Progenitor cell of endocrine pancreas (in vitro differentiated cells): ENCODE results near the gene USP2. TPM values are rescaled to one million over a fixed set of nuclear protein-coding genes. Genes with fewer than 3 reads are reported as not detected.
A peak's percentile ranks its signal among the peaks of the same experiment; 100 is the strongest.

Source experiments
- DNase-seq: peaks from one replicate; pipeline ENCODE4 v3.0.0; 2021; ENCODE audit warnings: low spot score; ENCODE audit not compliant: unreplicated experiment
- H3K27ac Mint-ChIP-seq: 2 replicates; pipeline ENCODE4 v1.8.0; 2021; ENCODE audit warnings: mild to moderate bottlenecking, moderate library complexity, mixed read lengths
- H3K27me3 Mint-ChIP-seq: 2 replicates; pipeline ENCODE4 v1.8.0; 2021; ENCODE audit warnings: mixed read lengths
- H3K36me3 Mint-ChIP-seq: 2 replicates; pipeline ENCODE4 v1.8.0; 2022; ENCODE audit warnings: mixed read lengths; ENCODE audit not compliant: insufficient read depth
- H3K4me1 Mint-ChIP-seq: 2 replicates; pipeline ENCODE4 v1.8.0; 2021; ENCODE audit warnings: low read depth, mixed read lengths
- H3K4me3 Mint-ChIP-seq: 2 replicates; pipeline ENCODE4 v1.8.0; 2021; ENCODE audit warnings: low read depth, mild to moderate bottlenecking, moderate library complexity, mixed read lengths
- H3K9me3 Mint-ChIP-seq: 2 replicates; pipeline ENCODE4 v1.8.0; 2021; ENCODE audit warnings: low read depth, mixed read lengths
- total RNA-seq: library from RNA; stranded (reverse); gene quantifications from 2 replicates; pipeline ENCODE4 v1.2.1, GENCODE V29; 2021
- TF ChIP-seq, protein P1 (sequence below): fragments of 200-600 bp; sonication (generic); IDR thresholded peaks from one replicate; pipeline ENCODE4 v1.5.0; 2021; ENCODE audit warnings: antibody characterized with exemption, mild to moderate bottlenecking; ENCODE audit not compliant: unreplicated experiment

The USP2 gene
- total RNA-seq, 1 donor from 2014 or later: 5.1 TPM

DNA sequence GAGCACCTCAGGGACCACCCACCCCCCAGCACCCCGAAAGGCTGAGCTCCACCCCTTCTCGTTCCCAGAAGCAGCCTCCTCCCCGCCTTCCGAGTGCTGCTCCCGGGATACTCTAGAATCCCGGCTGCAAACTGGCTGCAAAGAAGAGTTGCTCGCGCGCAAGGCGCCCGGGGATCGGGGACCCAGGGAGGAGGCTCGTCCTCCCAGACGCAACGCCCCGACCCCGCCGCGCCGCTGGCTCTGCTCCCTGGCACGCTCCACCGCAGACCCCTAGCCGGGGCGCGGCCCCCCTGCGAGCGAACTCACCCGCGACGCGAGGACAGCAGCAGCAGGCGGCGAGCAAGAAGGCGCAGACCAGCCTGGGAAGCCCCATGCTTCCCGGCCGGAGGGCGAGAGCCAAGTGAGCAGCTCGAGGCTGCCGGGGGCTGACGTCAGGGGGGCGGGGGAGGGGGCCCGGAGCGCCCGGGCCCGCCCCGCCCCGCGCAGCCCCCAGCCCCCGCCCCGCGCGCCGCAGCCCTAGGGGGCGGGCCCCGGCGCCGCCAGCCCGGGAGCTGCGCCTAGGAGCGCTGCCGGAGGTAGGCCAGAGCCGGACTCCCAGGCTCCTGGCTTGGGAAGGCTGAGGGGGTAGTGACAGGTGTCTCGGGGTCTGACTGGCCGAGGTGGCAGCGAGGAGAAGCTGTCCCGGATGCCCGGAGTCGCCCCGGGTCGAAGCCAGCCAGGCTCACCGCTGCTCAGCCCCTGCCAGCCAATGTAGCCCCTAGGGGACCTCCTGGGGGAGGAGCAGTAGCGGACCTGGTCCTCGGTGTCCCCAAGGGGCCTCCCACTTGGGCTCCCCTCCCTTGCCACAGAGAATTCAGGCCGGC lies 64.5 kb downstream of the USP2 start, which contains the start of gene MCAM:
TSS of gene MCAM (minus strand) at position 402 of the 863 bp plus-strand sequence. CDS start at position 373, 29 bp downstream.
- H3K27me3 Mint-ChIP-seq: peaks cover 46% of the 10 kb centered on the region
- H3K27ac Mint-ChIP-seq: no peak within 1 kb of the TSS
- no peaks in the 10 kb centered on the region for H3K9me3 Mint-ChIP-seq
- TF ChIP-seq, protein P1, sequence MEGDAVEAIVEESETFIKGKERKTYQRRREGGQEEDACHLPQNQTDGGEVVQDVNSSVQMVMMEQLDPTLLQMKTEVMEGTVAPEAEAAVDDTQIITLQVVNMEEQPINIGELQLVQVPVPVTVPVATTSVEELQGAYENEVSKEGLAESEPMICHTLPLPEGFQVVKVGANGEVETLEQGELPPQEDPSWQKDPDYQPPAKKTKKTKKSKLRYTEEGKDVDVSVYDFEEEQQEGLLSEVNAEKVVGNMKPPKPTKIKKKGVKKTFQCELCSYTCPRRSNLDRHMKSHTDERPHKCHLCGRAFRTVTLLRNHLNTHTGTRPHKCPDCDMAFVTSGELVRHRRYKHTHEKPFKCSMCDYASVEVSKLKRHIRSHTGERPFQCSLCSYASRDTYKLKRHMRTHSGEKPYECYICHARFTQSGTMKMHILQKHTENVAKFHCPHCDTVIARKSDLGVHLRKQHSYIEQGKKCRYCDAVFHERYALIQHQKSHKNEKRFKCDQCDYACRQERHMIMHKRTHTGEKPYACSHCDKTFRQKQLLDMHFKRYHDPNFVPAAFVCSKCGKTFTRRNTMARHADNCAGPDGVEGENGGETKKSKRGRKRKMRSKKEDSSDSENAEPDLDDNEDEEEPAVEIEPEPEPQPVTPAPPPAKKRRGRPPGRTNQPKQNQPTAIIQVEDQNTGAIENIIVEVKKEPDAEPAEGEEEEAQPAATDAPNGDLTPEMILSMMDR: no peak
- H3K4me1 Mint-ChIP-seq: peaks cover 20% of the 10 kb centered on the region
- H3K4me3 Mint-ChIP-seq: peak within 1 kb of the TSS; percentile 61
- H3K36me3 Mint-ChIP-seq: peaks cover 1% of the 10 kb centered on the region
- DNase-seq: no peak

GRCh38 chr11:119316016-119316728 lies 65.3 kb downstream of the USP2 start:
- TF ChIP-seq, protein P1: no peak
- no peaks in the 10 kb centered on the region for H3K9me3 Mint-ChIP-seq
- peaks cover 20% of the 10 kb centered on the region for H3K4me1 Mint-ChIP-seq
- DNase-seq: no peak
- H3K4me3 Mint-ChIP-seq: peak overlapping the region; percentile 61
- no peak overlapping the region for H3K27ac Mint-ChIP-seq
- peaks cover 1% of the 10 kb centered on the region for H3K36me3 Mint-ChIP-seq
- H3K27me3 Mint-ChIP-seq: peaks cover 41% of the 10 kb centered on the region

DNA sequence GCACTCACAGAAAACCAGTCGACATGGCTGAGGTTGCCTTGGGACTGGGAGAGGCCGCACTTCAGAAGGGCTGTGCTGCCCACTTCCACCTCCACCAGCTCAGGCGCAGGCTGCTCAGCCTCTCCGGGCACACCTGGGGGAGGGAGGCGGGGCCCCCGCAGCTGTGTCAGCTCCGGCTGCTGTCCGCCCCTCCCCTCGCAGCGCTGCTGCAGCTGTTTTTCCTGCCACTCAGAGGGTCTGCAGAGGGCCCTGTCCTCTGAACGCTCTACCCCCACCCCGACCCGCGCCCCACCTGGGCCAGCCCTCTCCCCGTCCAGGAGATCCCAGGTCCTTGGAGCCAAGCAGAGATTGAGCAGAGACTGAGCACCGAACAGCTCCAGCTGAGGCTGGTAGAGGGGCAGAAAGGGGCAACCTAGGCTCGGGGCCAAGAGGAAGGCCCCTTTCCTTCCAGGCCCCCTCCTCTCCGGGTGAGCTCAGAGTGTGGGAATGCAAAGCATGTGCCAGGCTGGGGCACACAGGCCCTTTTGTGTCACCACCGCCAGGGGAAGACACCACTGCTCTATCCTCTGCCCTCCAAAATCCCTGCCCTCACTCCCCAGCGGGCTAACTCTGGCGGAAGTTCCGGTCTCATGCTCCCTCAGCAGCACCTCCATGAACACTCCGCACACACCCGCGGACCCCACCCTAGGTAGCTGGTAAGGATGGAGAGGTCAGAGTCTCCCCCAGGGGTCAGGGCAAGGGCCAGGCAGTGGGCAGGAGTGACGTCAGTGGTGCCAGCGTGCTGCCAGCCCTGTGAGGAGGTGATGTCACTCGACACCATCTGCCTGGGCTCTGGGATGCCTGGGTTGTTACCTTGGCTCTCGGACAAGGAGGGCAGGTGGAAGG lies 66.1 kb downstream of the USP2 start:
- no peaks in the 10 kb centered on the region for H3K9me3 Mint-ChIP-seq
- peaks cover 20% of the 10 kb centered on the region for H3K4me1 Mint-ChIP-seq
- TF ChIP-seq, protein P1: no peak
- H3K4me3 Mint-ChIP-seq: peak overlapping the region; percentile 61
- peaks cover 1% of the 10 kb centered on the region for H3K36me3 Mint-ChIP-seq
- no peak for DNase-seq
- H3K27me3 Mint-ChIP-seq: peaks cover 41% of the 10 kb centered on the region
- no peak overlapping the region for H3K27ac Mint-ChIP-seq

DNA sequence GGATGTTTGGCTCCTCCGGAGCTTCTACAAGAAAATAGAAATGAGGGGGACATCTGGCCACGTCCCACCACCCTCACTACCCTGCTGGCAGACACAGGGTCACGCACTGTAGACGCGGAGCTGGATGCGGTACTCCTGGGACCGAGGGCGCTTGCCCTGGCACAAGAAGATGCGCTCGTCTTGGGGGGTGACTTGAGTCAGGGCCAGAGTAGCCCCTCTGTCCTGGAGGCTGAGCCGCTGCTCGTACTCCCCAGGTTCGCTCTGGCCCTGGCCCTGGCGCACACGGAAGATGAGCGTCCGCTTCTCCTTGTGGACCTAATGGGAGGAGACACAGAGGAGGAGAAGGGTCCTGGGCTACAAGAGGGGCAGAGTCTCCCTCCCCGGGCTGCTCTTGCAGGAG lies 66.8 kb downstream of the USP2 start:
- peaks cover 1% of the 10 kb centered on the region for H3K36me3 Mint-ChIP-seq
- no peak for DNase-seq
- peaks cover 17% of the 10 kb centered on the region for H3K4me1 Mint-ChIP-seq
- no peaks in the 10 kb centered on the region for H3K9me3 Mint-ChIP-seq
- TF ChIP-seq, protein P1: no peak
- peaks cover 38% of the 10 kb centered on the region for H3K27me3 Mint-ChIP-seq
- H3K4me3 Mint-ChIP-seq: peak overlapping the region; percentile 21
- no peak overlapping the region for H3K27ac Mint-ChIP-seq
